ENCODE measurements around the gene CHST5.
"Not testable (repeated sequence)": the region's sequence is repeated elsewhere in the genome, so short reads cannot be mapped to it uniquely, and the experiment has no call there.

Gene CHST5

GRCh38 chr16:75506107-75506506 lies 29.8 kb downstream of the CHST5 start:
- DNase-seq (ENCODE audit: low read depth in 2 of 2): no peak

GRCh38 chr16:75503801-75504200 lies 32.1 kb downstream of the CHST5 start:
- no peak for DNase-seq (ENCODE audit: low read depth in 2 of 2)

- DNase-seq (ENCODE audit: low read depth in 2 of 2): no peak
Observed at GRCh38 chr16:75502916-75503605, 32.8 kb downstream of the CHST5 start.

- not testable (repeated sequence) for DNase-seq (ENCODE audit: low read depth in 2 of 2)
Observed at GRCh38 chr16:75501820-75502219, 34.1 kb downstream of the CHST5 start.

- no peak for DNase-seq (ENCODE audit: low read depth in 2 of 2)
Observed at GRCh38 chr16:75501359-75501758, 34.5 kb downstream of the CHST5 start.

GRCh38 chr16:75498605-75499322 lies 37.1 kb downstream of the CHST5 start:
- DNase-seq (ENCODE audit: low read depth in 2 of 2): not testable (repeated sequence)

- no peak for DNase-seq (ENCODE audit: low read depth in 2 of 2)
Observed at GRCh38 chr16:75497558-75497957, 38.4 kb downstream of the CHST5 start.

GRCh38 chr16:75495076-75495674 lies 40.7 kb downstream of the CHST5 start, which contains the start of gene CHST6:
CHST6 (minus strand) TSS chr16:75495441; CDS start chr16:75479828, 15,613 bp downstream.
- DNase-seq (ENCODE audit: low read depth in 2 of 2): no peak

GRCh38 chr16:75494661-75495075 lies 41.2 kb downstream of the CHST5 start:
- DNase-seq (ENCODE audit: low read depth in 2 of 2): no peak

- no peak for DNase-seq (ENCODE audit: low read depth in 2 of 2)
Observed at GRCh38 chr16:75494184-75494583, 41.7 kb downstream of the CHST5 start.

- DNase-seq (ENCODE audit: low read depth in 2 of 2): no peak
Observed at GRCh38 chr16:75491876-75492275, 44.0 kb downstream of the CHST5 start.

GRCh38 chr16:75488322-75488721 lies 47.6 kb downstream of the CHST5 start:
- DNase-seq (ENCODE audit: low read depth in 2 of 2): no peak

GRCh38 chr16:75486676-75487313 lies 49.1 kb downstream of the CHST5 start:
- no peak for DNase-seq (ENCODE audit: low read depth in 2 of 2)

GRCh38 chr16:75486014-75486675 lies 49.8 kb downstream of the CHST5 start:
- no peak for DNase-seq (ENCODE audit: low read depth in 2 of 2)

GRCh38 chr16:75485230-75486013 lies 50.5 kb downstream of the CHST5 start:
- DNase-seq (ENCODE audit: low read depth in 2 of 2): no peak

GRCh38 chr16:75483222-75483621 lies 52.7 kb downstream of the CHST5 start:
- DNase-seq (ENCODE audit: low read depth in 2 of 2): no peak

GRCh38 chr16:75482434-75483205 lies 53.3 kb downstream of the CHST5 start:
- no peak for DNase-seq (ENCODE audit: low read depth in 2 of 2)

GRCh38 chr16:75481475-75481874 lies 54.4 kb downstream of the CHST5 start:
- DNase-seq (ENCODE audit: low read depth in 2 of 2): no peak

- no peak for DNase-seq (ENCODE audit: low read depth in 2 of 2)
Observed at GRCh38 chr16:75479421-75479990, 56.4 kb downstream of the CHST5 start.
